Adrenal gland (tissue), 5 donors: Measurements from ENCODE around the gene SCN8A.

ENCODE experiments used
- CTCF ChIP-seq, 6 experiments: fragments of 450-650 bp in 4 of 6; fragments of 200-600 bp in 2 of 6; sonication (generic) in 1 of 6; IDR thresholded peaks; 1 replicate in 5 of 6; 2 replicates in 1 of 6; pipeline versions ENCODE4 v1.5.1 to v1.8.0; 2016 to 2021; ENCODE audit warnings: antibody characterized with exemption in 6 of 6, mild to moderate bottlenecking in 2 of 6, moderate library complexity in 1 of 6
- POLR2A ChIP-seq, 2 donors: fragments of 450-650 bp; IDR thresholded peaks; one replicate each; pipeline ENCODE4 v1.6.1; 2017; ENCODE audit warnings: antibody characterized with exemption in 2 of 2, mild to moderate bottlenecking in 2 of 2, moderate library complexity in 1 of 2
- donor health status: DM: no; HTN: no; CAD: no.

- no peak for TF ChIP-seq CTCF (IDR thresholded peaks at IDR 0.05)
- TF ChIP-seq POLR2A (IDR thresholded peaks at IDR 0.05) = no peak
These were observed 153.9 kb downstream of the SCN8A start for GRCh38 chr12:51744957-51745356.
